Measurements from ENCODE around the gene GDI1.

The GDI1 gene

DNA sequence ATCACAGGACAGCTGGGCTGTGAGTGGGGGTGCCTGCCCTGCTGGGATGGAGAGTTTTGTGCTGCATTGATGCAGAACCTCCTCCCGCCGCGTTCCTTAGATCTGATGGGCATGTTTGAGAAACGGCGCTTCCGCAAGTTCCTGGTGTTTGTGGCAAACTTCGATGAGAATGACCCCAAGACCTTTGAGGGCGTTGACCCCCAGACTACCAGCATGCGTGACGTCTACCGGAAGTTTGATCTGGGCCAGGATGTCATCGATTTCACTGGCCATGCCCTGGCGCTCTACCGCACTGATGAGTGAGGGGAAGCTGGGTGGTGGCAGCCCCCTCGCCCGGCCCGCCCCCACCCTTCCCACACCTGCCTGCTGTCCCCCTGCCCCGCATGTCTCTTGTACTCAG lies 2.9 kb downstream of the GDI1 start:
- in situ Hi-C loops (cut with MboI; ENCODE audit: low pct_unique_long_range_greater_than_20kb, low sequenced_read_pairs, unreplicated experiment) = no loop called here
- TF ChIP-seq, protein P1, sequence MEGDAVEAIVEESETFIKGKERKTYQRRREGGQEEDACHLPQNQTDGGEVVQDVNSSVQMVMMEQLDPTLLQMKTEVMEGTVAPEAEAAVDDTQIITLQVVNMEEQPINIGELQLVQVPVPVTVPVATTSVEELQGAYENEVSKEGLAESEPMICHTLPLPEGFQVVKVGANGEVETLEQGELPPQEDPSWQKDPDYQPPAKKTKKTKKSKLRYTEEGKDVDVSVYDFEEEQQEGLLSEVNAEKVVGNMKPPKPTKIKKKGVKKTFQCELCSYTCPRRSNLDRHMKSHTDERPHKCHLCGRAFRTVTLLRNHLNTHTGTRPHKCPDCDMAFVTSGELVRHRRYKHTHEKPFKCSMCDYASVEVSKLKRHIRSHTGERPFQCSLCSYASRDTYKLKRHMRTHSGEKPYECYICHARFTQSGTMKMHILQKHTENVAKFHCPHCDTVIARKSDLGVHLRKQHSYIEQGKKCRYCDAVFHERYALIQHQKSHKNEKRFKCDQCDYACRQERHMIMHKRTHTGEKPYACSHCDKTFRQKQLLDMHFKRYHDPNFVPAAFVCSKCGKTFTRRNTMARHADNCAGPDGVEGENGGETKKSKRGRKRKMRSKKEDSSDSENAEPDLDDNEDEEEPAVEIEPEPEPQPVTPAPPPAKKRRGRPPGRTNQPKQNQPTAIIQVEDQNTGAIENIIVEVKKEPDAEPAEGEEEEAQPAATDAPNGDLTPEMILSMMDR (IDR thresholded peaks at IDR 0.05; ENCODE audit: extremely low read depth, insufficient read depth, missing control alignments) = no peak
- DNase-seq (ENCODE audit: low spot score) = no peak

DNA sequence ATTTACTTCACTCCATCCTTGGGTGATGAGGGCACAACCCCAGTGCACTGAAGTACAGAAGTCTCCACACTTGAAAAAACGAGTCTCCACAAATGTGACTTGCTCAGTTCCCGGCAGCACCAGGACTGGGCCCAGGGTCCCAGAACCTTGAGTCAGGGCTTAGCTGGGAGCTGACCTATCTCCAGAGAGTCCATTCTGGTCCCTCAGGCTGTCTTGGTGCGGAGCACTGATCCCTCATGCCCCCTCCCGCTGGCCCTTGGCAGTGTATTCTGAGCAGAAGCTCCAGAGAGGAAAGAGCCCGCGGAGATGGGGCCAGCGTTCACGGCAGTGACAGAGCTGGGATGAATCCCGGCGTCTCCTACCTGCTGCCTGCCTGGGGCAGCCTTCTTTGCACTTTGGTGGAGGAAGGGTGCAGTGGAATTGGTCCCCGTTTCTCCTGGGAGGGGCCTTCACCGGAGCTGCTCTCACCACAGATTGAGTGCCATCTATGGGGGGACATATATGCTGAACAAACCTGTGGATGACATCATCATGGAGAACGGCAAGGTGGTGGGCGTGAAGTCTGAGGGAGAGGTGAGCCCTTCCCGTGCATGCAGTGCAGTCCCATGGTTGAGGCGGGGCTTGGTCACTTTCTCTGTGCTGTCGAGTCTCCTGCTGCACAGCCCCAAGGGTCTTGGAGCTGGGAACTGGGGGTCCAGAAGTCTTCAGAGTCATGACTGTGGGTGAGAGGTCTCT lies 3.8 kb downstream of the GDI1 start:
- in situ Hi-C loops (cut with MboI; ENCODE audit: low pct_unique_long_range_greater_than_20kb, low sequenced_read_pairs, unreplicated experiment) = no loop called here
- TF ChIP-seq, protein P1 (IDR thresholded peaks at IDR 0.05; ENCODE audit: extremely low read depth, insufficient read depth, missing control alignments) = no peak
- DNase-seq (ENCODE audit: low spot score) = no peak

DNA sequence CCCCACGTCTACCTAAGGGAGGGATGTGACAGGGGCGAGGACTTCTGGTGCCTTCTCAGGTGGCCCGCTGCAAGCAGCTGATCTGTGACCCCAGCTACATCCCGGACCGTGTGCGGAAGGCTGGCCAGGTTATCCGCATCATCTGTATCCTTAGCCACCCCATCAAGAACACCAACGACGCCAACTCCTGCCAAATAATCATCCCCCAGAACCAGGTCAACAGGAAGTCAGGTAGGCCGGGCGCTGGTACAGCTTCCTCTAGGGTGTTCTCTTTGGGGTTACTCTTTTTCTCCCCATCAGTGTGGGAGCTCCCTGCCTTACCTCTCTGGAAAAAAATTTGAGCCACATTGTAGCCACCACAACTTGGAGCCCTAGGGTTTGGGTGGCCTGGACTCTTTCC lies 4.6 kb downstream of the GDI1 start:
- TF ChIP-seq, protein P1 (IDR thresholded peaks at IDR 0.05; ENCODE audit: extremely low read depth, insufficient read depth, missing control alignments) = no peak
- no peak for DNase-seq (ENCODE audit: low spot score)
- in situ Hi-C loops (cut with MboI; ENCODE audit: low pct_unique_long_range_greater_than_20kb, low sequenced_read_pairs, unreplicated experiment) = no loop called here

DNA sequence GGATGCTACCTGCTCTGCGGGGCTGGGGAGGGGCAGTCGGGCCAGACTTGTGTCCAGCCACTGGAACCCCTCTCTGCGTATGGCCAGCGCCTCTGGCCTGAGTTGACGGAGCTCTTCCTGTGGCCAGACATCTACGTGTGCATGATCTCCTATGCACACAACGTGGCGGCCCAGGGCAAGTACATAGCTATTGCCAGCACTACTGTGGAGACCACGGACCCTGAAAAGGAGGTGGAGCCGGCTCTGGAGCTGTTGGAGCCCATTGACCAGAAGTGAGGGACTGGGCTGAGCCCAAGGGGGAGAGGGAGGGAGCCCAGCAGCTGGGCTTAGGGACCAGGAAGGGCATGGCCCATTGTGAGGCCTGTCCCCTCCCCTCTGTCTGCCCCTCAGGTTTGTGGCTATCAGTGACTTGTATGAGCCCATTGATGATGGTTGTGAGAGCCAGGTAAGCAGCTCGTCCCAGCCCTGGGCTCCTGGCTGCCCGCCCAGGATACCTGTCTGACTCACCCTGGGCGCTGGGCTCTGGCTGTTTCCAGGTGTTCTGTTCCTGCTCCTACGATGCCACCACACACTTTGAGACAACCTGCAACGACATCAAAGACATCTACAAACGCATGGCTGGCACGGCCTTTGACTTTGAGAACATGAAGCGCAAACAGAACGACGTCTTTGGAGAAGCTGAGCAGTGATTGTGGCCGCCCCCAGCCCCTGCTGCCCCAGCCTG lies 5.2 kb downstream of the GDI1 start:
- TF ChIP-seq, protein P1 (IDR thresholded peaks at IDR 0.05; ENCODE audit: extremely low read depth, insufficient read depth, missing control alignments) = no peak
- in situ Hi-C loops (cut with MboI; ENCODE audit: low pct_unique_long_range_greater_than_20kb, low sequenced_read_pairs, unreplicated experiment) = no loop called here
- no peak for DNase-seq (ENCODE audit: low spot score)

DNA sequence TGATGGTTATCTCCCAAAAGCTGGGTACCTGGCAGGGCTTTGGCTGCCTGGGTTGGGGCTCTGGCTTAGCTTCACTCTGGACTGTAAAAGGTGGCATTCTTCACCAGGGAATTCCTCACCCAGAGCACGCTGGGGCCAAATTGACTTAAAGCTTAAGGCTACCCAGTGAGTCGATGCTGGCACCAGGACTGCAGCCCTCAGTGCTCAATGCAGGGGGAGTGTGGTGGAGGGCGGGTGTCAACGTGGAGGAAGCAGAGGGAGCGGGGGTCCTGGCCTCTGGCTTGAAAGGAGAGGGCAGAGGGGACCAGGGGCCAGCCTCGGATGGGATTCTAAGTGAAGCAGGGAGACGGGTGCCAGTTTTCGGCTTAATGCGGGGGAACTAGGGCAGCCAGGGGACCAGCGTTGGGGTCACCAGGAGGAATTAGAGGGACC lies 6.5 kb downstream of the GDI1 start:
- TF ChIP-seq, protein P1 (IDR thresholded peaks at IDR 0.05; ENCODE audit: extremely low read depth, insufficient read depth, missing control alignments) = no peak
- in situ Hi-C loops (cut with MboI; ENCODE audit: low pct_unique_long_range_greater_than_20kb, low sequenced_read_pairs, unreplicated experiment) = no loop called here
- no peak for DNase-seq (ENCODE audit: low spot score)

DNA sequence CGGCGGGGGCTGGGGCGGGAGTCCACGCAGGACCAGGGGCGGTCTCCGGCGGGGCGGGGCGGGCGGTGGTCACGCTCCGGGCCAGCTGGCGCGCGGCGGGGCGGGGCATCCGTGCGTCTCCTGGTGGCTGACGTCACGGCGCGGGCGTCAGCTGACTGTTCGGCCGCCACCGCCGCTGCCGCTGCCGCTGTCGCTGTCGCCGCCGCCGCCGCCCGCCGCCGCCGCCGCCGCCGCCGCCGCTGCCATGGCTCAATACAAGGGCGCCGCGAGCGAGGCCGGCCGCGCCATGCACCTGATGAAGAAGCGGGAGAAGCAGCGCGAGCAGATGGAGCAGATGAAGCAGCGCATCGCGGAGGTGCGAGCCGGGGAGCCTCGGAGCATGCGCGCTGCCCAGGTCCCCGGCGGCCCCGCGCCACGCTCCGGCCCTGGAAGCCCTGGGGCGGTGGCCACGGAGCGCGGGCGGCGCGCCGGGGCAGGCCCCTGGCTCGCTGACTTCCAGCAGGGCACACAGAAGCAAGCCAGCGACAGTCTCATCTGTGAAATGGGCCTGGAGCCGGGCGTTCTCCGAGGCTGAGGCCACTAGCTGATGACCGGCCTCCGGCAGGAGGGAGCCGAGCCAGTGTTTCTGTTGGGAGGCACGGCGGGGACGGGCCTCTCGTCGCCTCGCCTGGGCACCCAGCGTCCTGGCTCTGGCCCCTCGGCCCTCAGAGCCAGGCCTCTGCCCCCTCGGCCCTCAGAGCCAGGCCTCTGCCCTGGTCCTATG lies 7.2 kb downstream of the GDI1 start, which contains the start of gene FAM50A:
Gene FAM50A (plus strand): TSS at position 150 of the 763 bp plus-strand sequence. CDS start 95 bp downstream, at position 245.
- in situ Hi-C loops (cut with MboI; ENCODE audit: low pct_unique_long_range_greater_than_20kb, low sequenced_read_pairs, unreplicated experiment) = no loop called here
- TF ChIP-seq, protein P1 (IDR thresholded peaks at IDR 0.05; ENCODE audit: extremely low read depth, insufficient read depth, missing control alignments) = no peak
- DNase-seq (ENCODE audit: low spot score) = peak; percentile 93
